ENCODE measurements around the gene LSP1. TPM values are rescaled to one million over a fixed set of nuclear protein-coding genes. Genes with fewer than 3 reads are reported as not detected.

LSP1 gene
- total RNA-seq, 2 experiments from 2014 or later = 42.4 to 42.9 TPM

DNA sequence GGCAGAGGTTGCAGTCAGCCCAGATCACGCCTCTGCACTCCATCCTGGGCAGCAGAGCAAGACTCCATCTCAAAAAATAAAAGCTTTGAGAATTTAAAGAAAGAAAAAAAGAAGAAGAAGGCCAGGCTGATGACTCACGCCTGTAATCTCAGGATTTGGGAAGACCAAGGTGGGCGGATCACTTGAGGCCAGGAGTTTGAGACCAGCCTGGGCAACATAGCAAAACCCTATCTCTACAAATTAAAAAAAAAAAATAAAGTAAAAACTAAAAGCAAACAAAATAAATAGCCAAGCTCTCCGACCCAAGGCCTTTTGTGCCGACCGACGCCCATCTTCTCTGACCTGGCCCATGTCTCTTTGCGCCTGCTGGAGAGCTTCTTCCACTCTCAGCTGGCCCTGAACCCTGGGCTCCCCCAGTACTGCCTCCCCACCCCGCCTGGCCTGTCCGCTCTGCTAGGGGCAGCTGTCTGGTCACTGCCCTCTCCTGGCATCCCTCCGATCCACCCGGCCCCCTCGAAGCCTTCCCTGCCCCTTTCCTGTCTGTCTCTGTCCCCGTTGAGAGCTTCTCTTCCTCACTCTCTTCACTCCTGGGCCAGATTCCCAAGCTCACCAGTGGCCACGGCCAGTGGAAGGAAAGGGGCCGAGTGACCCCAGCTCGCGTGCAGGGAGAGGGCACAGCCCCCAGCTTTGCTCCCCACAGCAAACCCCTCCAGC is 4.8 kb upstream of the LSP1 start:
- CTCF ChIA-PET = interaction anchor here (1.0 to 3.1 kb wide), 5 partner anchors 153 to 302 kb away, joined by 4 to 14 read pairs (median 5); no protein-coding TSS in a partner anchor
- Mint-ChIP-seq H3K4me3 (no peak overlapping the region), H3K27ac (no peak overlapping the region)

DNA sequence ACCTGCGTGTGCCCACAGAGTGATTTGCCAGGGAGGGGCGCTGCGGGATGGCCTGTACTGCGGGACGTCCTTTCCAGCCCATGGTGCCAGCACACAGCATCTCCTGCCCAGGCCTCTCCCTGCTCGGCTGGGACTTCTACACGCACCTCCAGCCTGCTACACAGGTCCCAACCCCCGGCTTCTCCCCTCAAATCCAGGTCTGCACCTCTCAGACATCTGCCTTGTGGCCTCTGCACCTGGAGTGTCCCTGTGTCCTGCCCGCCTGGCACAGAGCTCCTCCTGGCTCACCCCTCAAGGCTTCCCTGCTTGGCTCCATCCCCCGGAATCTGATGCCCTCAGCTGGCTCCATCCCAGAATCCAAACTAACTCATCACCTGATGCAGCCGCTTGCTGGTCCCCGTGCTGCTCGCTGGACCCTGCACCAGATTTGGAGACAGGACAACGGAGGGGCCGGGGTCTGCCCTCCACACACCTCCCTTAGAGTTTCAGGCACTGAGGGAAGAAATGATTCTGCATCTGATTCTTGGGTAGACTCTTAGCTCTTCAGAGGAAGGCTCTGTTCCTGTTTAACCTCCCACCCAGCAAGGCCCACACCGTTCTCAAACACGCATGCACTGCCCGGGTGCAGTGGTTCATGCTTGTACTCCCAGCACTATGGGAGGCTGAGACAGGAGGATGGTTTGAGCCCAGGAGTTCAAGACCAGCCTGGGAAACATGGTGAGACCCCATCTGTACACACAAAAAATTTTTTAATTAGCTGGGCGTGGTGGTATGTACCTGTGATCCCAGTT is 4.0 kb upstream of the LSP1 start:
- no peak for DNase-seq
- CTCF ChIA-PET = interaction anchor here (1.0 to 3.1 kb wide), 3 partner anchors 153 to 302 kb away, joined by 4 to 14 read pairs (median 5); no protein-coding TSS in a partner anchor
- Mint-ChIP-seq H3K27me3 (ENCODE audit: low read depth) (no peaks in the 10 kb centered on the region), H3K36me3 (ENCODE audit: low read depth) (no peaks in the 10 kb centered on the region), H3K4me1 (ENCODE audit: low read depth) (peaks cover 88% of the 10 kb centered on the region), H3K9me3 (no peaks in the 10 kb centered on the region), H3K4me3 (no peak overlapping the region), H3K27ac (no peak overlapping the region)
- intact Hi-C loops (cut with micrococcal nuclease) = no loop called here

More for the DNA sequence above, 4.8 kb upstream of the LSP1 start:
- peaks cover 89% of the 10 kb centered on the region for H3K4me1 Mint-ChIP-seq (ENCODE audit: low read depth)
- DNase-seq = no peak
- no peaks in the 10 kb centered on the region for H3K36me3 Mint-ChIP-seq (ENCODE audit: low read depth)
- intact Hi-C loops (cut with micrococcal nuclease) = no loop called here
- no peaks in the 10 kb centered on the region for H3K27me3 Mint-ChIP-seq (ENCODE audit: low read depth)
- H3K9me3 Mint-ChIP-seq = no peaks in the 10 kb centered on the region

DNA sequence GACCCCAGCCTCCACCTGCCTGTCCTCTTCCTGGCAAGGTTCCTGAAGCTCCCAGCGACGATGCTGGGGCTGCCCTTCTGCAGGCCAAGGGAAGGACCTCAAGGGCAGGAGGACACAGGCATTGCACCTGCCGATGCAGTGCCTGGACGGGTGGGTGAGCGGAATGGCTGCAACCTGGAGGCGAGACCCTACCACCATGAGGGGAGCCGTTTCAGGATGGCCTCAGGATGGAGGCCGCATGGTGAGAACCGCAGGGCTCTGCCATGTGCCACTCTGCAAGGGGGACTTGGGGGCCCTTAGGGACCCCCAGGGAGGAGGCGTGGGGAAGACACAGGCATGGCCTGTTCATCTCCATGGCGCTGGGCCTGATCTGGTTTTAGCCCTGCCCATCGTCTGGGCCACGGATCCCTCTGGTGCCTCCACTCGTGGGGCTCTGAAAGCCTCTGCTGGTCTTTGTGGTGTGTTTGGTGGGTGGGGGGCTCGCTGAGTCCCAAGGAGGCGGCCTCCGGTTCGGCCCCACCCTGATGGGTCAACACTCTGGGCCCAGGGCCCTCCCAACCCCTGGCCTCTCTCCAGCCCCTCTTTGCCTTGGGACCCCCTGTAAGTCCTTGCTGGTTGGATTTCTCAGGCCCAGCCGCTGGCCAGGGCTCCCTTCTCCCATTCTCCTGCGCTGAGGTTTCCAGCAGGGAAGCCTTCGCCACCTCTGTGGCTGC is 1.3 kb upstream of the LSP1 start:
- Mint-ChIP-seq H3K4me1 (ENCODE audit: low read depth) (peaks cover 85% of the 10 kb centered on the region), H3K27ac (peak overlapping the region; percentile 93), H3K36me3 (ENCODE audit: low read depth) (no peaks in the 10 kb centered on the region), H3K9me3 (no peaks in the 10 kb centered on the region), H3K27me3 (ENCODE audit: low read depth) (no peaks in the 10 kb centered on the region), H3K4me3 (peak overlapping the region; percentile 48)
- DNase-seq = no peak
- intact Hi-C loops (cut with micrococcal nuclease) = loop anchor here (2.0 to 5.0 kb wide), 3 partner anchors 17 to 416 kb away; partner anchors contain the start of gene PRR33
- CTCF ChIA-PET = interaction anchor here (0.7 to 6.6 kb wide), 9 partner anchors 13 to 199 kb away, joined by 3 to 42 read pairs (median 3); partner anchors contain the start of gene TNNI2

DNA sequence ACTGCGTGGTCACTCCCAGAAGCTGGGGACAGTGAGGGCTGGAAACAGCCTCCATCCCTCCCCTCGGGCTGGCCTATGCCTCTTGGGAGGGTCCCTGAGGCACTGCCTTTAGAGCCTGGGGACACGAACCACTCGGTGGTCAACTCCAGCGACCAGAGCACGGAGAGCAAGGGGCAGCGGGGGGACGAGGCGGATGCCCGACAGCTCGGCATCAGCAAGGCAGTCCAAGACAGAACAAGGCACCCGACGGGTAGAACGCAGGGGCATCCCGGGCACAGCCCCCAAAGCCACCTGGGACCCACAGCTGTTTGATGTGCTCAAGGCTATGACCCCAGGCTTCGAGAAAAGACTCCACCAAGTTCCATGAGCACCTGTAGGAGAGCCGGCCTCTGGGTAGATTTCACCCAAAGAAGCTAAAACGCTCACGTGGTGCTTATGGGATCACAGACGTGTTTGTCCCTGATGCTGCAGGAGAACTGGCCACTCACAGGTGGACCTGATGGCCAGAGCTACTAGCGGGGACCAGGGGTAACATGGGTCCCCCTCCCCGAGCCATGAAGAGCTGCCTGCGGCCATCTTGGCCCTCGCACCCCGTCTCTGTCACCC is 510 bp upstream of the LSP1 start:
- DNase-seq = no peak
- intact Hi-C loops (cut with micrococcal nuclease) = loop anchor here (2.0 to 5.0 kb wide), 3 partner anchors 16 to 415 kb away; partner anchors contain the start of gene PRR33
- Mint-ChIP-seq H3K27me3 (ENCODE audit: low read depth) (no peaks in the 10 kb centered on the region), H3K36me3 (ENCODE audit: low read depth) (no peaks in the 10 kb centered on the region), H3K4me3 (peak overlapping the region; percentile 84), H3K27ac (peak overlapping the region; percentile 93), H3K4me1 (ENCODE audit: low read depth) (peaks cover 81% of the 10 kb centered on the region), H3K9me3 (no peaks in the 10 kb centered on the region)
- CTCF ChIA-PET = interaction anchor here (0.7 to 6.6 kb wide), 8 partner anchors 19 to 300 kb away, joined by 3 to 42 read pairs (median 3); no protein-coding TSS in a partner anchor

DNA sequence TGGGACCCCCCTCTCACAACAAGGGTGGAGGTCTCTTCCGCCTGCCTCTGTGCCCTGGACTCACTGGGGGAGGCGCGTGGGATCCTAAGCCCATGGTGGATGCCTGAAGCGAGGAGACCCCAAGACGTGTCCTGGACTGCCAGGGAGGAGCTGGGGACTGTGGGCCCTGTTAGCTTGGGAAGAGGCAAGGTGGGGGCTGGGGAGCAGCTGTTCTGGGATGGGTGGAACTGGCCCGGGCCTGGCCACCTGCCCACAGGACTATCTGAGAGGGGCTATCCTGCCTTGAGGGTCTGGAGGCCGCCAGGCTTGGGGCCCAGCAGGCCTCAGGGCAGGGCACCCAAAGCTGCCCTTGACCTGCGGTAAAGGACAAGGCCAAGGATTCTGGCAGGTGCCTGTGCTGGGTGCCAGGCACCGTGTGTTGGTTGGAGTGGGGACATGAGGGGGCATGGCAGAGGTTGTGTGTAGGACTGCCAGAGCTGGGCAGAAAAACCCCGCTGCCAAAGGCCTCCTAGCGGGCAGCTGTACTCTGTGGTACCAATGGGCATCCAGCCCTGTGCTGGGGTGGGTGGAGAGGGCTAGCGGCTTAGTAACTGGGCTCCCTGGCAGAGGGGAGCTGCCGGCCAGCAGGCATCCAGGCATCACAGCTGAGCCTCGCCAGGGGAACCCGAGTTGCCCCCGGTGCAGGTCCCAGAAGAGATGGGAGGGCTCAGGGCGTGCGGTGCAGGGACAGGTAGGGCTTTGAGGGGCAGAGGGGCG is 670 bp downstream of the LSP1 start:
- CTCF ChIA-PET = interaction anchor here (0.7 to 6.6 kb wide), 10 partner anchors 16 to 299 kb away, joined by 3 to 42 read pairs (median 5); no protein-coding TSS in a partner anchor
- Mint-ChIP-seq H3K4me3 (peak overlapping the region; percentile 84), H3K27me3 (ENCODE audit: low read depth) (no peaks in the 10 kb centered on the region), H3K4me1 (ENCODE audit: low read depth) (peaks cover 73% of the 10 kb centered on the region), H3K27ac (peak overlapping the region; percentile 93), H3K36me3 (ENCODE audit: low read depth) (no peaks in the 10 kb centered on the region), H3K9me3 (no peaks in the 10 kb centered on the region)
- peak; percentile 31 for DNase-seq
- intact Hi-C loops (cut with micrococcal nuclease) = loop anchor here (1.0 to 5.0 kb wide), 5 partner anchors 9 to 414 kb away; partner anchors contain the start of gene PRR33

DNA sequence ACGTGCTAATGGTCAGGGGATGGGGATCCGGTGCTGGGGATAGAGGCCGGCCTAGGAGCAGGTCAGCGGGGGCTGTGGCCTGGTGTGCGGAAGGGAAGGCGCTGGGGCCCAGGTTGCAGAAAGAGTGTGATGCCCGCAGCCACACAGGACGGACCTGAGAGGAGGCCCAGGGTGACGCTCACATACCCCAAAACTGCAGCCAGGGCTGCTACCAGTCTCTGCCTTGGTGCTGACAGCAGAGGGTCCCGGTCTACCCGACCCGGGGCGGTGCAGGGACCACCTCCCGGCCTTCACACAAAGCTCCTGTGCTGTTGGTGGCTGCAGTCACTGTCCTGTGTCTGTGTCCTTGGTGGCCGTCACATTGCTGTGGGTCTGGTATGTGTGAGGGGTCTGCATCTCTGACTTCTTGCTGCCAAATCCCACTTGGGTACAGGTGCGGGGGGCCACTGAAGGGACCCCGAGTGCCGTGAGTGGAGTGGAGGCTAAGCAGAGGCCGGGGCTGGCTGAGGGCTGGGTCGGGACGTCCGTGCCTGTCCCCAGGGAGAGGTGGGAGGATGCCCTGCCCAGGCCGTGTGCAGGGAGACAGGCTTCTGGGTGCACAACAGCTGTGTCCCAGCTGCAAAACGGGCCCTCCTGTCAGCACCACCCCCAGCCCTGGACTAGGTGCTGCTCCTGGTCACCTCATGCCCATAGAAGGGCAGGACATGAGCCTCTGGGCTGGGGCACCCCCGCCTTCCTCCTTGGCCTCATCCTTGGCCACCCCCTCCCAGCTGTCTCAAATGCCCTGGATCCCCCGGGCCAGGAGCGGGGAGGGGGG is 1.5 kb downstream of the LSP1 start:
- H3K27ac Mint-ChIP-seq = no peak overlapping the region
- DNase-seq = peak; percentile 25
- H3K9me3 Mint-ChIP-seq = no peaks in the 10 kb centered on the region
- H3K4me1 Mint-ChIP-seq (ENCODE audit: low read depth) = peaks cover 66% of the 10 kb centered on the region
- intact Hi-C loops (cut with micrococcal nuclease) = loop anchor here (5.0 kb wide), 1 partner anchor 413 kb away; no protein-coding TSS in a partner anchor
- no peaks in the 10 kb centered on the region for H3K36me3 Mint-ChIP-seq (ENCODE audit: low read depth)
- peak overlapping the region; percentile 84 for H3K4me3 Mint-ChIP-seq
- H3K27me3 Mint-ChIP-seq (ENCODE audit: low read depth) = no peaks in the 10 kb centered on the region
- CTCF ChIA-PET = interaction anchor here (0.7 to 6.6 kb wide), 7 partner anchors 15 to 298 kb away, joined by 3 to 42 read pairs (median 7); no protein-coding TSS in a partner anchor

DNA sequence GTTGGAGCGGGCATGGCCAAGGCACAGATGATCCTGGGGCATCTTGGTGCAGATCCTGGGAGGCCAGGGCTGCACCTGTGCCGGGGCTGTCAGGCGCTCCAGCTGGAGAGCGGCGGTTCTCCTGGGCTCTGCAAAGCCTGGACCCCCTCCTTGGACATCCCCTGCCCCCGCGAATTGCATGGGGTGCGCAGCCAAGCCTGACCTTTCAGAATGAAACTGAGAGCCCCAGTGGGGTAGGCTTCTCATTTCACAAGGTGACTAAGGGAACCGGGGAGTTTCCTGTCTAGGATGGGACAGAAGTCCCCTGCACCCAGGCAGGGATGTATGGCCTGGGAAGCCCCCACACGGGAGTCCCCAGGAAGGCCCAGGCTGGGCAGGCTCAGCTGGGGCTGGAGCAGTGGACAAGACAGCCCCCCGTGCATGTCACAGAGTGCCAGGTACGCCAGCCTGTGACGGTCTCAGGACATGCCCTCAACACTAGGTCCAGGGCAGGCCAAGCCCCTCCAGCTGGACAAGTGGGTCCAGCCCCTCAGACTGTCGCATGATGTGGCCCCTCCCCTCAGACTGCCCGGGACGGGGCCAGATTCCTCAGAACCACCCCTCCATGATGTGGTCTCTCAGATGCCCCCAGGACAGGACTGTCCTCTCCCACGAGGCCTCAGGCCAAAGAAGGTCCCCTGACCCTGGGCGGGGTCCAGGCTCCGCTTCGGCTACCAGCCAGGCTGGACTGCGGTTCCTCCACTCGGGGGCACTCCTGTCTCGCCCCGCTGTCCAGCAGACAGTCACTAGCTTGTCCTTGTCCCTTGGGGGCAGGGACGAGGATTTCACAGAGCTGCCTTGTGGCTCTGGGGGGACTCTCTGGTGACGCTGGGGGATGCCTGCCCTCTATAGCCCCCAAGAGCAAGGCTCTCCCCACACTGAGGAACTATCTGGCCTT is 2.3 kb downstream of the LSP1 start:
- CTCF ChIA-PET = interaction anchor here (6.6 kb wide), 1 partner anchor 27 kb away, joined by 42 read pairs; no protein-coding TSS in a partner anchor
- intact Hi-C loops (cut with micrococcal nuclease) = loop anchor here (5.0 kb wide), 1 partner anchor 412 kb away; no protein-coding TSS in a partner anchor
- DNase-seq = peak; percentile 80
- no peaks in the 10 kb centered on the region for H3K27me3 Mint-ChIP-seq (ENCODE audit: low read depth)
- no peaks in the 10 kb centered on the region for H3K9me3 Mint-ChIP-seq
- no peak overlapping the region for H3K4me3 Mint-ChIP-seq
- no peak overlapping the region for H3K27ac Mint-ChIP-seq
- H3K36me3 Mint-ChIP-seq (ENCODE audit: low read depth) = no peaks in the 10 kb centered on the region
- H3K4me1 Mint-ChIP-seq (ENCODE audit: low read depth) = peaks cover 60% of the 10 kb centered on the region

DNA sequence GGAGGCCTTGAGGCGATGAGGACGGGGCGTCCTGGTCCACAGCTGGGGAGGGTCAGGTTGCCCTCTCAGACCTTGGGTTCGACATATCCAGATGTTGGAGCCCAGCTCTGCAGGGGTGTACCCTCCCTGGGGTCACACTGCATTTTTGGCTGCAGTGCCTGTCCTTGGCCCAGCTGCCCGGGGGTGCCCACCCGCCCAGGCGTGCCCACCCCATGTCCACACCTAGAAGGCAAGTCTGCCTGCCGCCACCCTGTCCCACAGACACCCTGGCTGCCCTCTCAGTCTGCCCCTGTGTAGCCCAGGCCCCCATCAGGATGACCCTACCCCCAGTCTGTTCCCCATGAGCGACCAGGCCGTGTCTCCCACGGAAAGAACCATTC is 3.0 kb downstream of the LSP1 start:
- CTCF ChIA-PET = interaction anchor here (6.6 kb wide), 1 partner anchor 26 kb away, joined by 42 read pairs; no protein-coding TSS in a partner anchor
- Mint-ChIP-seq H3K36me3 (ENCODE audit: low read depth) (no peaks in the 10 kb centered on the region), H3K27me3 (ENCODE audit: low read depth) (no peaks in the 10 kb centered on the region), H3K4me1 (ENCODE audit: low read depth) (peaks cover 54% of the 10 kb centered on the region), H3K27ac (no peak overlapping the region), H3K9me3 (no peaks in the 10 kb centered on the region), H3K4me3 (no peak overlapping the region)
- no peak for DNase-seq
- intact Hi-C loops (cut with micrococcal nuclease) = no loop called here

DNA sequence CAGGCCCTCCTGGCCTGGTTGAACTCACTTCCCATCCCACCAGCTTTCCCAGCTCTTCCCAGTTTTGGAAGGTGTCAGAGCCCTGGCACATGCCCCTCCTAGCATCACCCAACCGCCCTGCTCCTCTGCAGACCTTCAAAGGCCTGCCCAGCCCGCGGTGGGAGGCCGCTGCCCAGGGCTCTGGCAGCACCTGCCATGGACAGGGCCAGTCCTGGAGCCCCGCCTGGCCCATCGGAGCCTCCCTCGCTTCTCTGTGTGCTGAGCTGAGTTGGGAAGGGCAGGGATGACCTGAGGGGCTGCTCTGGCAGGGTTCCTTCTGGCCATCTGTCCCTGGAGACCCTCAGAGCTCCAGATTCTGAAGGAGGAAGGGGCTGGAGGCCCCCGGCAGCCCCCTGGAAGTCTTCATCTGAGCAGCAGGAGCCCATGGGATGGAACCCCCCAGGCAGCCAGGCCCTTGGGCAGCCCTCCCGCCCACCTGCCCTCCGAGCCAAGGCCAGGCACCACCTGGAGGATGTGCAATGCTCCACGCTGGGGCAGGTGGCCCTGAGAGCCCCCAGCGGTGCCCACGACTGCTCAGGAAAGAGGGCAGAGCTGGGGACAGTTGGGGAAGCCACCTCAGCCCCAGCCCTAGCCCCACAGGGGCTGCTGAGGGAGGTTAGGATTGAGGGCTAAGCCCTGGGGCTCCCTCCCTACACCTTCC is 3.6 kb downstream of the LSP1 start:
- H3K36me3 Mint-ChIP-seq (ENCODE audit: low read depth) = no peaks in the 10 kb centered on the region
- H3K27ac Mint-ChIP-seq = no peak overlapping the region
- DNase-seq = no peak
- H3K9me3 Mint-ChIP-seq = no peaks in the 10 kb centered on the region
- CTCF ChIA-PET = interaction anchor here (6.6 kb wide), 1 partner anchor 26 kb away, joined by 42 read pairs; no protein-coding TSS in a partner anchor
- peaks cover 48% of the 10 kb centered on the region for H3K4me1 Mint-ChIP-seq (ENCODE audit: low read depth)
- no peaks in the 10 kb centered on the region for H3K27me3 Mint-ChIP-seq (ENCODE audit: low read depth)
- intact Hi-C loops (cut with micrococcal nuclease) = no loop called here
- no peak overlapping the region for H3K4me3 Mint-ChIP-seq

All from activated naive CD4-positive, alpha-beta T cell treated with anti-CD3 and anti-CD28 coated beads for 36 hours (primary cell).